Measurements from ENCODE around the gene ACAD10. TPM values are rescaled to one million over a fixed set of nuclear protein-coding genes. Genes with fewer than 3 reads are reported as not detected.

ACAD10 gene
- total and polyA plus RNA-seq, 2 of the 13 experiments (the other 11 are each of a cell fraction or from before 2014, with no cell fraction given), result 15.2 to 16.3 TPM

GRCh38 chr12:111773801-111774551 is 88.1 kb downstream of the ACAD10 start (continued):
- TF ChIP-seq CBFB (CRISPR knock-in tag; IDR thresholded peaks at IDR 0.05) (peak; percentile 94), ZNF776 (CRISPR knock-in tag; IDR thresholded peaks at IDR 0.05) (no peak), ZNF792 (CRISPR knock-in tag; IDR thresholded peaks at IDR 0.05) (no peak; the same call in 1 of the 2 replicates), EP300 (IDR thresholded peaks at IDR 0.05; ENCODE audit: low read depth in 2 of 2, low read length in 2 of 2) (peak; percentile 75 to 87; a peak in 3 of 4 replicates), EP300 (CRISPR knock-in tag; IDR thresholded peaks at IDR 0.05; ENCODE audit: borderline replicate concordance) (no peak; the same call in 1 of the 2 replicates), TIGD3 (CRISPR knock-in tag; IDR thresholded peaks at IDR 0.05; ENCODE audit: borderline replicate concordance) (no peak), ADNP (CRISPR knock-in tag; IDR thresholded peaks at IDR 0.05) (no peak), ZBTB39 (CRISPR knock-in tag; IDR thresholded peaks at IDR 0.05) (no peak), ELF1 (CRISPR knock-in tag; IDR thresholded peaks at IDR 0.05) (no peak), ATF4 (CRISPR knock-in tag; IDR thresholded peaks at IDR 0.05) (peak in 1 of 2 experiments; percentile 33; a peak in 1 of 4 replicates), ZBTB43 (CRISPR knock-in tag; conservative IDR thresholded peaks at IDR 0.05) (no peak; the same call in 1 of the 2 replicates)
- TF ChIP-seq, protein P1, sequence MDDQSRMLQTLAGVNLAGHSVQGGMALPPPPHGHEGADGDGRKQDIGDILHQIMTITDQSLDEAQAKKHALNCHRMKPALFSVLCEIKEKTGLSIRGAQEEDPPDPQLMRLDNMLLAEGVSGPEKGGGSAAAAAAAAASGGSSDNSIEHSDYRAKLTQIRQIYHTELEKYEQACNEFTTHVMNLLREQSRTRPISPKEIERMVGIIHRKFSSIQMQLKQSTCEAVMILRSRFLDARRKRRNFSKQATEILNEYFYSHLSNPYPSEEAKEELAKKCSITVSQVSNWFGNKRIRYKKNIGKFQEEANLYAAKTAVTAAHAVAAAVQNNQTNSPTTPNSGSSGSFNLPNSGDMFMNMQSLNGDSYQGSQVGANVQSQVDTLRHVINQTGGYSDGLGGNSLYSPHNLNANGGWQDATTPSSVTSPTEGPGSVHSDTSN (CRISPR knock-in tag; IDR thresholded peaks at IDR 0.05; ENCODE audit: borderline replicate concordance), result no peak
- TF ChIP-seq, protein P2, sequence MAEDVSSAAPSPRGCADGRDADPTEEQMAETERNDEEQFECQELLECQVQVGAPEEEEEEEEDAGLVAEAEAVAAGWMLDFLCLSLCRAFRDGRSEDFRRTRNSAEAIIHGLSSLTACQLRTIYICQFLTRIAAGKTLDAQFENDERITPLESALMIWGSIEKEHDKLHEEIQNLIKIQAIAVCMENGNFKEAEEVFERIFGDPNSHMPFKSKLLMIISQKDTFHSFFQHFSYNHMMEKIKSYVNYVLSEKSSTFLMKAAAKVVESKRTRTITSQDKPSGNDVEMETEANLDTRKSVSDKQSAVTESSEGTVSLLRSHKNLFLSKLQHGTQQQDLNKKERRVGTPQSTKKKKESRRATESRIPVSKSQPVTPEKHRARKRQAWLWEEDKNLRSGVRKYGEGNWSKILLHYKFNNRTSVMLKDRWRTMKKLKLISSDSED (CRISPR knock-in tag; IDR thresholded peaks at IDR 0.05), result no peak
- TF ChIP-seq, protein P3, sequence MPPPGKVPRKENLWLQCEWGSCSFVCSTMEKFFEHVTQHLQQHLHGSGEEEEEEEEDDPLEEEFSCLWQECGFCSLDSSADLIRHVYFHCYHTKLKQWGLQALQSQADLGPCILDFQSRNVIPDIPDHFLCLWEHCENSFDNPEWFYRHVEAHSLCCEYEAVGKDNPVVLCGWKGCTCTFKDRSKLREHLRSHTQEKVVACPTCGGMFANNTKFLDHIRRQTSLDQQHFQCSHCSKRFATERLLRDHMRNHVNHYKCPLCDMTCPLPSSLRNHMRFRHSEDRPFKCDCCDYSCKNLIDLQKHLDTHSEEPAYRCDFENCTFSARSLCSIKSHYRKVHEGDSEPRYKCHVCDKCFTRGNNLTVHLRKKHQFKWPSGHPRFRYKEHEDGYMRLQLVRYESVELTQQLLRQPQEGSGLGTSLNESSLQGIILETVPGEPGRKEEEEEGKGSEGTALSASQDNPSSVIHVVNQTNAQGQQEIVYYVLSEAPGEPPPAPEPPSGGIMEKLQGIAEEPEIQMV (CRISPR knock-in tag; IDR thresholded peaks at IDR 0.05; ENCODE audit: low read depth), result no peak
- TF ChIP-seq, protein P4, sequence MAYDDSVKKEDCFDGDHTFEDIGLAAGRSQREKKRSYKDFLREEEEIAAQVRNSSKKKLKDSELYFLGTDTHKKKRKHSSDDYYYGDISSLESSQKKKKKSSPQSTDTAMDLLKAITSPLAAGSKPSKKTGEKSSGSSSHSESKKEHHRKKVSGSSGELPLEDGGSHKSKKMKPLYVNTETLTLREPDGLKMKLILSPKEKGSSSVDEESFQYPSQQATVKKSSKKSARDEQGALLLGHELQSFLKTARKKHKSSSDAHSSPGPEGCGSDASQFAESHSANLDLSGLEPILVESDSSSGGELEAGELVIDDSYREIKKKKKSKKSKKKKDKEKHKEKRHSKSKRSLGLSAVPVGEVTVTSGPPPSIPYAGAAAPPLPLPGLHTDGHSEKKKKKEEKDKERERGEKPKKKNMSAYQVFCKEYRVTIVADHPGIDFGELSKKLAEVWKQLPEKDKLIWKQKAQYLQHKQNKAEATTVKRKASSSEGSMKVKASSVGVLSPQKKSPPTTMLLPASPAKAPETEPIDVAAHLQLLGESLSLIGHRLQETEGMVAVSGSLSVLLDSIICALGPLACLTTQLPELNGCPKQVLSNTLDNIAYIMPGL (CRISPR knock-in tag; IDR thresholded peaks at IDR 0.05; ENCODE audit: borderline replicate concordance in 1 of 2, low read depth in 1 of 2), result no peak

Data from HepG2 (cell line).